ENCODE results near the gene MPPED2.

DNA sequence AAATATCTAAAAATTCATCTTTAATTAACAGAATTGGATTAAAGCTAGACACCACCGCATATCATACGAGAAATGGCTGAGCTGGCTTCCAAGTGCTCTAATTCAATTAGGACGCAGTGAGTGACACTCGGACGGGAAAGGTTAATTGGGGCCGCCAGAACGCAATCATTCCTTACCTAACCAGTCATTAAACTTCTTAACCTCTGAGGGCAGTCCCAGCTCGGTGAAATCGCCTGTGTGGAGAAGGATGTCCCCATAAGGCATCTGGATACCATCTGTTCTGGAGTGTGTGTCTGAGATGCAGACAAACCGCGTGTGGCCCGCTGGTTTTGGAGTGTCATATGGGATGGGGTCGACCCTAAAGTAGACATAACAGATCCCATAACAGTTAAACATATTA lies 50.3 kb downstream of the MPPED2 start:
- no peak for TF ChIP-seq CTCF (IDR thresholded peaks at IDR 0.05)
- no peak for TF ChIP-seq POLR2A (IDR thresholded peaks at IDR 0.05)
